Esophagus muscularis mucosa (tissue), 4 donors: ENCODE results near the gene DPP9.

Source experiments
- EP300 ChIP-seq: sonication (generic); formaldehyde crosslinking; IDR thresholded peaks from one replicate; pipeline ENCODE4 v1.6.1; 2017; ENCODE audit warnings: antibody characterized with exemption
- POLR2A ChIP-seq: fragments of 450-650 bp; IDR thresholded peaks from one replicate; pipeline ENCODE4 v1.6.1; 2017; ENCODE audit warnings: antibody characterized with exemption, moderate library complexity, mild to moderate bottlenecking, low read depth
- POLR2AphosphoS5 ChIP-seq, 2 donors: sonication (generic); formaldehyde crosslinking; IDR thresholded peaks; one replicate each; pipeline ENCODE4 v1.6.1; 2017; ENCODE audit warnings: antibody characterized with exemption in 2 of 2
- TF ChIP-seq, protein P1 (sequence below), 3 experiments: fragments of 200-600 bp in 2 of 3; fragments of 450-650 bp in 1 of 3; sonication (generic) in 2 of 3; IDR thresholded peaks; one replicate each; pipeline ENCODE4 v1.5.1; 2017 to 2019; ENCODE audit warnings: antibody characterized with exemption in 3 of 3, mild to moderate bottlenecking in 2 of 3, moderate library complexity in 1 of 3

DNA sequence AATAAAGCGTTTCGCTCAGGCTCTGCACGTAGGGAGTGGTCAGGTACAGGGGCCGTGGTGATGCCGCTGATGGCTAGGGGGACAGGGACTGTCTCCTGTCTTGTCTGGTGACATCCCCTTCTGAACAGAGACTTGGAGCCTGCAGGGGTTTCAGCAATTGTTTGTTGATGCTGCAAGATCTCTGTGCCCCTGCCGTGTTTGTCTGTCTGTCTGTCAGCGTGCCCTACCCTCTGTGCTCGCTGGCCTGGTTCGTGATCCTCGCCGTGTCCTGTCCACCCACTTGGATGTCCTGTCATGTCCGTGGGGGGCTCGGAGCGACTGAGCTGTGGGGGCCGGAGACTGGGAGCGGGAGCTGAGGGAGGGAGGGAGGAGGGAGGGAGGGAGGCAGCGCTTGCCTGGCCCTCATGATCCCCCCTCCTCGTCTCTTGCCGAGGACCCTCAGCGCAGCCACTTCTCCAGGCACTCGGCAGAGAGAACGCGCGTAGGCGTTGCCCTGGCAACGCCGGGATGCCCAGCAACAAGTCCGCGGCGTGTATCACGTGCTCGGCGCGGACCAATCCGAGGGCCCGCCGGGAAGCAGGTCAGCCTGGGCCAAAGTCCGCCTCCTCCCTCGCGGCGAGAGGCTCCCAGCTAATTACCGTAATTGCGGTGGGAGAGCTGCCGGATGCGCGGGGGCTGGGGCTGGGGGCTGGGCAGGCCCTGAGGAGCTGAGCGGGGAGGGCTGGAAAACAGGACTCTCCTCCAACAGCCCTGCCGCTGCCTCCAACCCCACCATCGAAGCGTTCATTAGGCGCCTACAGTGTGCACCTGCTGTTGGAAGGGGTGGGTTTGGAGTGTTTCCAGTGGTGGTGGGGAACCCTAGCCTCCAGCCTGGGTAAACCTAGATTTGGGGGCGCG is 36.0 kb upstream of the DPP9 start:
- TF ChIP-seq, protein P1, sequence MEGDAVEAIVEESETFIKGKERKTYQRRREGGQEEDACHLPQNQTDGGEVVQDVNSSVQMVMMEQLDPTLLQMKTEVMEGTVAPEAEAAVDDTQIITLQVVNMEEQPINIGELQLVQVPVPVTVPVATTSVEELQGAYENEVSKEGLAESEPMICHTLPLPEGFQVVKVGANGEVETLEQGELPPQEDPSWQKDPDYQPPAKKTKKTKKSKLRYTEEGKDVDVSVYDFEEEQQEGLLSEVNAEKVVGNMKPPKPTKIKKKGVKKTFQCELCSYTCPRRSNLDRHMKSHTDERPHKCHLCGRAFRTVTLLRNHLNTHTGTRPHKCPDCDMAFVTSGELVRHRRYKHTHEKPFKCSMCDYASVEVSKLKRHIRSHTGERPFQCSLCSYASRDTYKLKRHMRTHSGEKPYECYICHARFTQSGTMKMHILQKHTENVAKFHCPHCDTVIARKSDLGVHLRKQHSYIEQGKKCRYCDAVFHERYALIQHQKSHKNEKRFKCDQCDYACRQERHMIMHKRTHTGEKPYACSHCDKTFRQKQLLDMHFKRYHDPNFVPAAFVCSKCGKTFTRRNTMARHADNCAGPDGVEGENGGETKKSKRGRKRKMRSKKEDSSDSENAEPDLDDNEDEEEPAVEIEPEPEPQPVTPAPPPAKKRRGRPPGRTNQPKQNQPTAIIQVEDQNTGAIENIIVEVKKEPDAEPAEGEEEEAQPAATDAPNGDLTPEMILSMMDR (IDR thresholded peaks at IDR 0.05) = no peak
- TF ChIP-seq POLR2AphosphoS5 (IDR thresholded peaks at IDR 0.05) (peak in 1 of 2 donors; percentile 37), POLR2A (no peak), EP300 (no peak)
